GM04503 (cell line): ENCODE measurements around the gene CDYL.
A peak's percentile ranks its signal among the peaks of the same experiment; 100 is the strongest.

ENCODE experiments used
- DNase-seq: peaks from one replicate; pipeline ENCODE4 v3.0.0-alpha.2; 2012; ENCODE audit warnings: low read depth

Gene CDYL, protein sequence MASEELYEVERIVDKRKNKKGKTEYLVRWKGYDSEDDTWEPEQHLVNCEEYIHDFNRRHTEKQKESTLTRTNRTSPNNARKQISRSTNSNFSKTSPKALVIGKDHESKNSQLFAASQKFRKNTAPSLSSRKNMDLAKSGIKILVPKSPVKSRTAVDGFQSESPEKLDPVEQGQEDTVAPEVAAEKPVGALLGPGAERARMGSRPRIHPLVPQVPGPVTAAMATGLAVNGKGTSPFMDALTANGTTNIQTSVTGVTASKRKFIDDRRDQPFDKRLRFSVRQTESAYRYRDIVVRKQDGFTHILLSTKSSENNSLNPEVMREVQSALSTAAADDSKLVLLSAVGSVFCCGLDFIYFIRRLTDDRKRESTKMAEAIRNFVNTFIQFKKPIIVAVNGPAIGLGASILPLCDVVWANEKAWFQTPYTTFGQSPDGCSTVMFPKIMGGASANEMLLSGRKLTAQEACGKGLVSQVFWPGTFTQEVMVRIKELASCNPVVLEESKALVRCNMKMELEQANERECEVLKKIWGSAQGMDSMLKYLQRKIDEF

DNA sequence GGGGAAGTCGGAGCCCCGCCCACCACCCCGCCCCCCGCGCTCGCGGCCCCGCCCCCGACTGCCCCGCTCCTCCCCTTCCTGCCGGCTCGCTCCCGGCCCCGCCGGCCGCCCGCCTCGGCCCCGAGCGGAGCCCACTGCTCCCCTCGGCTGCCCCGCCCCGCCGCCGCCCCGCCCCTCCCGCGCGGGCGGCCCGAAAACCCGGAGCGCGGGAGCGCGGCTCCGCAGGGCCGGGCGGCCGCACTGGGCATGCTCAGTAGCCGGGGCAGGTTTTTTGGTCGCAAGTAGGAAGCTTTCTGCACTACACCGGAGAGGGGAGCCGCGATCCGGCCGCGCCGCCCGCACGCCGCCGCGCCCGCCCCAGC is at the start of gene CDYL:
Gene CDYL, plus strand, starts transcription at position 274 of the 362 bp plus-strand sequence. CDS start 380 bp downstream, outside the sequence.
- no peak for DNase-seq

DNA sequence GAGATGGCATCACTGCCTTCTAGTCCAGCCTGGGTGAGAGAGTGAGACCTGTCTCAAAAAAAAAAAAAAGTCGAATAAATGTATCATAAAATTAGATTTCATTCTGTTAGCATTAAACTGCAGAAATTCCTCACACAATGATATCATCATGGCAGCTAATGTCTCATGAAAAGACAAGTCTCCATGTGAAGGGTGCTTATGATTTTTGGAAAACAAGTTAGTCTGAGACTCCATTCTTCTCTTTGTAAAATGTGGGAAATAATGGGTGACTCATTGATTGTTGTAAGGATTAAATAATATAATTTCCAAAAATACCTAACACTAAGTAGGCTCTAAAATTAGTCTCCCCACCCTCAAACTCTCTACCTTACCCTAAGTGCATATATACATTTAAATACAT is 49.6 kb upstream of the CDYL start:
- DNase-seq = no peak

DNA sequence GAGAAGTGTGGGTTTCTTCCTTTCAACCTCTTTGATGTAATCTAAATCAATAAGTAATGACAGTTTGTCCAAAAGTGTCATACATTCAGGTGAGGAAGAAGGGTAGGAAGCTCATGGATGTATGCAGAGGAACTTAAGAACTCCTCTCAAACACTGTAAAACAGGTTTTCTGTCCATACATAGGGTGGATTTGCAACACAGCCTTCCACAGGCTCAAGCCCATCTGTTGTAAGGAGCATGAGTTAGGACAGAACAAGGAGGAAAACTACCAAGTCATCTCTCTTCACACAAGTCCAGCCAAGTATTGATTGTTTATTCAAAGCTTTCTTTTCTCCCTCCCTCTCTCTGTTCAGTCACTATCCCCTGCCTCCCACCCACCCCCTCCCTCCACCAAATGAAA is 49.0 kb upstream of the CDYL start:
- DNase-seq = no peak

DNA sequence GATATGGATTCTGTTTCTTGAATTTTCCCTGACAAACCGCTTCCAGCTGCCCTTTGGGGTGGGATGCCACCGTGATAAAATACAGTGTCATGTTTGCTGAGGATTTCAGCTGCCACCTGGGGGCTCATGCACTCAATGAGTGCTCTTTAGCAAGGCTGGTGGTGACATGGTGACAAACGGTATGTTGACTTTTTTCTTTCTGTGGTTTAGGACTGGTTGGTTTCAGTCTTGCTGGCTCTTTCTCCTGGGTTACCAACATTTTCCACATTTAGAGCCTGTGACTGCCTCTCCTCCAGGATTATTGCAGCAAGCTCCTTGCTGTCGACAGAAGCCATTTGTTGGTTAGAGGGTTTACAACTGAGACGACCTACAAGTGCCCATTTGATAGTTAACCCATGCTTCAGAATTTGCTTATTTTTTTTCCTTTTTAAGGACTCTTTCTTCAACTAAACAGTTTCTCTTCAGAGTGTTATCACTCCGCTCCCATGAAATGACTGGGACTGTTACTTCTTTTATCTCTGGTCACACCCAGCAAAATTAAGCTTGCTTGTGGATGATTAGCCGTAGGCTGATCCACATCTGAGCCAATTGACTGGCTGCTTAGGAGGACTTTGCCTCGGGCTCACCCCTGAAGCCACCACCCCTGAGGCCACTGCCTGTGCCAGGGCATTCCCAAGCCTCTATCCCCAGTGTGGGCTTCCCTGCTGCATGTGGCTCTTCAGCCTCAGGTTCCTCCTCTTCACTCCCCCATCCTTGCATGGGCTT is 48.4 kb upstream of the CDYL start:
- peak; percentile 19 for DNase-seq

DNA sequence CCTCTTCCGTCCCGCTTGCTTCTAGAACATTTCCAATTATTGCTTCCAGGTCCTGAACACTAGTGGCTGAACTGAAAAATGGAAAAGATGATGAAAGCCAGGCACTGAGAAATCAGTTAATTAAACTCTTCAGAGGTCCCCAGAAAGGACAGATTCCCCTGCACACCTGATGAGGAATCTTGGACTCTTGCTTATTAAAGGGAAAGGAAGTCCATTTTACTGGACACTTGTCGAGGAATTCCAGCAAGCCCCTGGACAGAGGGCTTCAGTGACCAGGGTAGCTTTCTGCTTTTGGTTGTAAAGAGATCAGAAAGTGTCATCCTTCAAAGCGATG is 47.8 kb upstream of the CDYL start:
- DNase-seq = no peak

DNA sequence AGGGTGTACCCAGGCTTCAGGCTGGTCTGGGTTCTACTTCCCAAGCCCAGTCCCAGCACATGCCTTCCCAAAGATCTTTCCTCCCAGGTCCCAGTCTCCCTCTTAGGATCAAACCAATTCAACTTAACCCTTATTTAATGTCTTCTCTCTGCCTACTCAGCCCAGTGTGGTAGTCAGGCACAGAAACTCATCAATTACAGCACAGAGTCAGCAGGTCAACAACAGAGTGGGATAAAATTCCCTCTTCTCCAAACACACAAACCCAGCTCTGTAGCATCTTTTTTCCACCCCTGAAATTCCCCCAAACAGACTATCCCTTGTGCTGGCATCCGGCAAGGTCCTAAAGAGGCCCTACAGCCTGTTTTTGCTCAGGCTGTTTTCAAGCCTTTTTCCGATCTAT is 47.3 kb upstream of the CDYL start:
- DNase-seq = no peak

DNA sequence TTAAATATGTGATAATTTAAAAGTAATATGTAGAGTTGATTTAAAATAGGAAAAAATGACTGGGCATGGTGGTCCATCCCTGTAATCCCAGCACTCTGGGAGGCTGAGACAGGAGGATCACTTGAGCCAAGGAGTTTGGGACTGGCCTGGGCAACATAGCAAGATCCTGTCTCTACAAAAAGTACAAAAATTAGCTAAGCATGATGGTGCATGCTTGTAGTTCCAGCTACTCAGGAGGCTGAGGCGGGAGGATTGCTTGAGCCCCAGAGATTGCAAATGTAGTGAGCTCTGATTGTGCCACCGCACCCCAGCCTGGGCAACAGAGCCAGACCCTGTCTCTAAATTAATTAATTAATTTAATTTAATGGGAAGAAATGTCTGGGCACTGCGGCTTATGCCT is 44.2 kb upstream of the CDYL start:
- DNase-seq = no peak

DNA sequence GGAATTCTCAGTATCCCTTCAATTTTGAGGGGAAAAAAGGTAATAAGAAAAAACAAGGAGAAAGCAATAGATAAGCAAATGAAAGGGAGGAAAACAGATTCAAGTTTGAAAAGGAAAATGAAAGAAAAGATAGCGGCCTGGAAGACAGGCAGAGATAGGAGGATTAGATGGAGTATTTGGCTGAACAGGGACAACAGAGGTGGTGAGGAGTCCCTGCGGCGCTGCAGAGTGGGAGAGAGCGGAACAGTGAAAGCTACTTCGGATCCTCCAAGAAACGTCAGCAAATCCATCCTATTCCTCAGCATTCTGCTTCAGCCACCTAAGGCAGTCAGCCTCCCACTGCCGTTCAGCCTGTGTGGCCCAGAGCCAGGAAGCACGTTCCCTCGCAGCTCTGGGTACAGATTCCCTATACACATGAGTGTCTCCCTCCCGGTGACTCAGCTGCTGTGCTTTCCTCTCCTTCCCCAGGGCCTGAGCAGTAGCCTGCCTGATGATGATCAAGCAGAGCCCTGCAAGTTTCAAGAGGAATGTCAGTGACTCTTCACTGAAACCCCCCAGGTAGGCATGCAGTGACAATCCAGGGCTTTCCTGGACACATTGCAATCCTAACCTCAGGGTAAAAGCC is 43.4 kb upstream of the CDYL start:
- DNase-seq = peak; percentile 69

DNA sequence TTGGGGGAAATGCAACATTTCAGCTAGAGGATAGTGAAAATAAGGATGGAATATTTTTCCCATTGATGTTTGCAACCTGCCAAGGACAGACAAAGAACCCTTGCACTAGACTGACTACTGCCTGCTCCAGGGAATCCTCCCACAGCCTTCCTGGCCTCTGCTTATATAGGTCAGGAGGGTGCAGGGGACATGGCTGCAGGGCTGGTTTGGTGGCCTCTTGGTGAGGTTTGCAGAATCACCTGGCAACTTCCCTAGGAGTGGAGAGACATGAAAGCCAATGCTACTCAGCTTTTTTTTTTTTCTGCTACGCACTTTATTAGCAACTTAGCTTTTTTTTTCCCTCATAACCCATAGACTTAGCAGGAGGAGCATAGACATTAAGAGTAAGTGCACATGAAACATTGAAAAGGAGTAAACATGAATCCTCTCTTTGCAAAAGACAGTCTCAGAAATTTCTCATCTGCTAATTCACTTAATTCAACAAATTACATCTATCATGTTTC is 39.8 kb upstream of the CDYL start:
- no peak for DNase-seq

DNA sequence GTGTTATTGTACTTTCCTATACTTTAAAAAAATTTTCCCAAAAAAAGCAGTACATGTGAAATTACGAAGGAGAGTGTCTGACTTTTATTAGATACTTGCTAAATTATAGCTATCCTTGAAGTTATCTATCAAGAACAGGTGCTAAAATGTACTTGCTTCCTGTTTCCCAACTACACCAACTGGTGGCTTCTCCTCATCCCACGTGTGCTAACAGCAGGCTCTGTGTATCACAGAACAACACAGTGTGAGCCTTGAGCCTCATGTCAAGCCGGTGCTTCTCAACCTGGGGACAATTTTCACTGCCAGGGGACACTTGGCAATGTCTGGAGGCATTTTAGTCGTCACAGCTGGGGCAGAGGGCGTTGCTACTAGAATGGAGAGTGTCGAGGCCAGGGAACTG is 36.2 kb upstream of the CDYL start:
- DNase-seq = no peak

DNA sequence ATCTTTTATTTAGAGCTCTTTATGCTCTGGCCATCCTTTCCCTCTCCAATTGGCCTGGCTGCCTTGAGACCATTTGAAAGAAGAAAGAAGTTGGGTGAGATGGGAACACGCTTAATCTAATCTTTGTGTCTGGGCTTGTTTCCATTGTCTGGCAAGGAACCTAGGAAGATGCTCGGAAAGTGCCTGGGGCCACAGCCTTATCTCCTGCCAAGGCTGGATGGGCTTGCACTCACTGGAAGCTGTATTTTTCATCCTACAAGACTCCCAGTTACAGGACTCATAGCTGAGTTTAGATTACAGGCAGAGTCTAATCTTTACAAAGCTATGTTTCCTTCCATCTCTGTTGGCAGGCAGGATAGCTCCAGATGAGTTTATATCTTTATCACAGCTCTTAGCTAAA is 33.1 kb upstream of the CDYL start:
- no peak for DNase-seq

DNA sequence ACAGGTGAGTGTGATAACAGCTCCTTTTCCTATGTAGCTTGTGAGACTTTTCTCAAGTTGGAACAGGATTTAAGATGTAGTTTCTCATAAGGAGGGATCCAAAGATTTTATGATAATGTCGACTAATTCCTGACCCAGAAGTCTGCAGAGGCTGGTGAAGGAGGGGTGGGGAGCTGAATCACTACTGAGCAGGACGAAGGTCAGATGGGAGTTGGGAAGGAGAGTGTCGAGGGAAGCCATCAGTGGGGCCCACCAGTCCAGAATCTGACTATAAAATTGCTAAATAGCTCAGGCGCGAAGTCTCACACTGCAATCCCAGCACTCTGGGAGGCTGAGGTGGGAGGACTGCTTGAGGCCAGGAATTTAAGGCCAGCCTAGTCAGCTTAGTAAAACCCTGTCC is 32.3 kb upstream of the CDYL start:
- no peak for DNase-seq

DNA sequence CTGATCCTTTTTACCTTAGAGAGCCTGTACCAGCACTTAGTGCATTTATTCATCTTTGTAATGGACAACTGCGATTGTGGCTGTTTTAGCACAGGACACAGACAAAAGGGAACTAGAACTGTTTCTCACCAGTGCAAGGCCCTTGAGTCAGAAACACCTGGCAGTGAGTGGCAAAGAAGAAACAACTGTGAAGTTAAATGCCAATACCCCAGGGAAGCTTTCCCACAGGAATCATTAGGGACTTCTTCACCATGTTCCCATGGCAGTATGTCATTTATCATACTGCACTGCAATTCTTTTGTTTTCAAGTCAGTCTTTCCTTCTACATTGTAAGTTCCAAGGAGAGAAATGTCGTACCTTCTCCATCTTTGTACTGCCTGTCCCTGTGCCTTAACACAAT is 28.6 kb upstream of the CDYL start:
- no peak for DNase-seq

DNA sequence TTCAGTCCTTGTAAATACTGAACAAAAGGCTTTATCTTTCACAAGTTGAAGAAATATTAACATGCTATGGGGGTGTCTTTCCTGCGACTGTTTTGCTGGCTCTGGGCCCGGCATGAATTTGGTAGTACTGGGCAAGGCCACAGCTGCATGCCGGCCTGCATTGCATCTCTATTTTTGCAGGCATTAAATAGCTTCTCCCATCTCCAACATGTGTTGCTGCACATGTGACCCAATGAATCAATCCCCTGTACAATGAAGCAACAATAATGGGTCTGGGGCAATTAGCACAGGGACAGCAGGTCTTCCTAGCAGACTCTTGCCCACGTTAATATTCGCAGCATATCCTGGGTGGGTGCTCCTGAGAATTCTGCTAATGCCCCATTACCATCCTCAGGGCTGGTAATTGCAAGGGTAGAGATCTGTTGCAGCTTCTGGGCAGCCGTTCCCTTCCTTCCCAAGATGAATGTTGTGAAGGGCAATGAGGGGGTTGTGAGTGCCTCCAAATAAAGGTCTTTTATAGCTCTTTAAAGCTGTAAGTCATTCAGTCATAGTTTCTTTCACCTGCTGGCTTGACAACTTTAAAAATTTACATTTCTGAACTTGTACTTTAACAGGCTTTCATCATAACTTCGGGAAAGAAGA is 24.3 kb upstream of the CDYL start:
- no peak for DNase-seq

DNA sequence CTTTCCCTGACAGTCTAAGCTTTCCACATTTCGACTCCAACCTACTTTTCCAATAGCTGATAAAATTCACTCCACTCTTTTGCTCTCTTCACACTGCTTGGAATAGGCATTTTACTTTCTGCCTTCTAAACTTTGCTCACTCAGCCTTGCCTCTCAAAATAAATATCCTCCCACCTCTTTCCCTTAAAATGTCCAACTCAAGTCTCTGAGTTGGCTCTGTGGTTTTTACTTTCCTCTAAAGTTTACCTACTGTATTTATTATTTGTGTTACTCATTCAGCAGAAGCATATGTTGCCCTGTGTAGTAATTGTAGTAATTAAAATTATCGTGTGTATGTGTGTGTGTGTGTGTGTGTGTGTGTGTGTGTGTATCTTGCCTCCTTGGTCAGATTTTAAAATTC is 20.0 kb upstream of the CDYL start:
- DNase-seq = no peak

DNA sequence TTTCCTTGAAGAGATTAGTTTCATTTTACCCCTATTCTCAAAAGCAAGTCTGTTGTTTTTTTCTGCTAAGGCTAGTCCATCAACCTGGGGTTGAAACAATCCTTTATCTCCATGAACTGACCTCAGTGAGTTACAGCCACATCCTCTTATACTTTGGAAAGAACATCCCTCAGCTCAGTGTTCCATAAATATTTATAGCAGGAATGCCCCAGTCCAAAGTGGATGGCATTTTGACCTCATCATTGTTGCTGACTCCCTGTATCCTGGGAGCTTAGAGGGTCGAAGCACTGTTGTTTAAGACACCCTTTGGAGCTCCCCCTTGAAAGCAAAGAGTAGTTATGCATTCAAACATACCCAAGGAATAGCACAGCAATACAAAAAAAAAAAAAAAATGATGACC is 16.2 kb upstream of the CDYL start:
- DNase-seq = no peak

DNA sequence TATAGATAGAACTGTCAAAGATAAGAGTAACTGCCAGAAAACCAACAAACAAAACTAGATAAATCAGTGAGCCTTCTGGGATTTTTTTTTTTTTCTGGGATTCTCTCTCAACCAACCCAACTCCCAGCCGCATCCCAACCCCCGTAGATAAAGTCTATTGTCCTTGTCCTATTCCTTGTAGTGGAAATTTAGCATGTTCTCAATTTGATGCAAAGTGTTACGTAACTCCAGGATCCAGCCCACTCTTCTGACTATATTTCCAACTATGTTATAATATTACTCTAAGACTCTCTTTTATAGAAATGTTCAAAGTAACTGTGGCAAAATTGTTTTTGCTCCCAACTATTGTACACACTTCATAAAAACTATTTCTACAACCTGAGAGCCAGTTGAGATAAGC is 15.4 kb upstream of the CDYL start:
- DNase-seq = no peak

DNA sequence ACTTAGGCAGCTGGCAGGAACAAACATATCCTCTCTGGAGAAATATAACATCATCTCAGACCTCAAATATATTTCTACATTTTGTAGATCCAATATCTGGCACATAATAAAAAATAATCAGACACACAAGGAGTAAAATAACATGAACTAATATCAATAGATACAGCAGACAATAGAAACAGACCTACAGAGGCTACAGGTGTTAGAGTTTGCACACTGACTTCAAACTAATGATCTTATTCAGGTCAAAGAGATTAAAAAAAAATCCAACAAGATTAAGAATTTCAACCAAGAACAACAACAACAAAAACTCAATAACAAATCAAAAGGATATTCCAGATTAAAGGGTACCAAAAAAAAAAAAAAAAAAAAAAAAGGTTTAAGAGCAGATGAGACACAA is 13.9 kb upstream of the CDYL start:
- DNase-seq = no peak

DNA sequence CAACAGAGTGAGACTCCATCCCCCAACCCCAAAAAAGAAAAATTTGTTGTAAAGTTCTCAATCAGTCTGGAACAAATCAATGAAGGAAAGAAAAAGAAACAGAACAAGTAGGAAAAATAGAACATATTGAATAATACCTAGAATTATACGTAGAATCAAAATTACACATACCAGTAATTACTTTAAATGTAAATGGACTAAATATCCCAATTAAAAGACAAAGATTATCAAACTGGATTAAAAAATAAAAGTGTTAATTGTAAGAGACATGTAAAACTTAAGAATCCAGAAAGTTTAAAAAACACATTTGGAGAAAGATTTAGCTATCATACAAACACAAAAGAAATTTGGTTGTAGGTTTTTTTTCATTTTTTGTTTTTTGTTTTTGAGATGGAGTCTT is 12.3 kb upstream of the CDYL start:
- no peak for DNase-seq

DNA sequence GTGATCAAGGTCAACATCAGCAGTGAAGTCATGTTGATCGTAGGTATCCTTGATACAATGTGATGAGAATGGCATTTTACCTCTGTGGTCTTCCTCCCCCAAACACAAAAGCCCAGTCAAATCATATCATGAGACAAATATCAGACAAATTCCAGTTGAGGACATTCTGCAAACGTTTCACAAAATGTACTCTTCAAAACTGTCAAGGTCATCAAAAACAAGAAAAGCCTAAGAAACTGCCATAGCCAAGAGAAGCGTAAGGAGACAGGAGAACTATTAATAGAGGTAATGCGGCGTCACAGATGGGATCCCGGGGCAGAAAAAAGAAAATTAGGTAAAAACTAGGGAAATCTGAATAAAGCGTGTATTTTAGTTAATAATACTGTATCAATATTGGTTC is 7.4 kb upstream of the CDYL start:
- DNase-seq = no peak

DNA sequence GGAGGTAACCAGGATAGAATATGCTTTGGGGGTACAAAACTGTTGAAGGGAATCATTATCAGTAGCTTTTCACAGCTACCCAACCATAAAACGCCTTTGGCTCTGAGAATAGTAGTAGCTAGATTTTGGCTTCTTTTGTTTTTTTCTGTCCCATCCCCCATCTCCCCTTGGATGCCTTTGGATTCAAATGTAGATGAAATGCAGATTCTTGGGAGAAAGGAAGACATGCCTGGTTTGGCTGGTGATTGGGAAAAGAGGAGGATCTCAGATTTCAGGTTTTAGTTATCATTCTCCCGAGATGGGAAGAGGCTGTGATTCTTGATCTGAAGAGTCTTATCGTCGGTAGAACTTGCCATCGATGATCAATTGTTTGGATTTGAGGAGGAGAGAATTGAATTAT is 3.5 kb upstream of the CDYL start:
- DNase-seq = no peak

DNA sequence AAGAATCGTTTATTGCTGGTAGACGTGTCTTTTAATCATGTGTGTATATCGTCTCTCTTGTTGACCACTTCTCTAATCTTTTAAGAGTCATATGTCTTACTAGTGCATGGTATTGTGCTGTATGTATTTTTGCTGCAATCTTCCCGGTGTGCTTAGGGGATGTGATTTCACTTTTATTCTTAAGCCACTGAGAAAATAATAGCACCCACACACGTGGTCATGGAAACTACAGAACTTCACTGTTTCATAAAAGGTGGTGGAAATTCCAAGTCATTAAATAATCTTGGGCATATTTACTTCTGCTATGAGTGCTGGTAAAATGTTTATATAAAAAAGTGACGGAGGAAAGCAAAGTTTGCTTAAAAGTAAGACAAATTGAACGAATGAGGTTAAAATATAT is 3.0 kb upstream of the CDYL start:
- no peak for DNase-seq
